ENCODE data around the gene RRAD.

The RRAD gene

GRCh38 chr16:66902648-66903543 is 22.4 kb downstream of the RRAD start:
- Histone ChIP-seq H3K4me3 (replicated peaks; ENCODE audit: low read depth, low read length) (no peak overlapping the region), H3K27me3 (replicated peaks; ENCODE audit: control insufficient read depth, insufficient read depth, low read length) (no peaks in the 10 kb centered on the region; the same call in 1 of the 2 replicates), H3K36me3 (ENCODE audit: control insufficient read depth, insufficient read depth, low read length) (no peaks in the 10 kb centered on the region)
- no peak for TF ChIP-seq CTCF (IDR thresholded peaks at IDR 0.05; ENCODE audit: insufficient read depth, low read length, poor library complexity, severe bottlenecking)
- DNase-seq (ENCODE audit: extremely low read depth, insufficient read length) = no peak

GRCh38 chr16:66901626-66902025 is 23.7 kb downstream of the RRAD start:
- no peak for TF ChIP-seq CTCF (IDR thresholded peaks at IDR 0.05; ENCODE audit: insufficient read depth, low read length, poor library complexity, severe bottlenecking)
- H3K36me3 ChIP-seq (ENCODE audit: control insufficient read depth, insufficient read depth, low read length) = no peaks in the 10 kb centered on the region
- no peak overlapping the region for H3K4me3 ChIP-seq (replicated peaks; ENCODE audit: low read depth, low read length)
- no peaks in the 10 kb centered on the region; the same call in 1 of the 2 replicates for H3K27me3 ChIP-seq (replicated peaks; ENCODE audit: control insufficient read depth, insufficient read depth, low read length)
- no peak for DNase-seq (ENCODE audit: extremely low read depth, insufficient read length)

- Histone ChIP-seq H3K36me3 (ENCODE audit: control insufficient read depth, insufficient read depth, low read length) (no peaks in the 10 kb centered on the region), H3K27me3 (replicated peaks; ENCODE audit: control insufficient read depth, insufficient read depth, low read length) (no peaks in the 10 kb centered on the region; the same call in 1 of the 2 replicates), H3K4me3 (replicated peaks; ENCODE audit: low read depth, low read length) (no peak overlapping the region)
- TF ChIP-seq CTCF (IDR thresholded peaks at IDR 0.05; ENCODE audit: insufficient read depth, low read length, poor library complexity, severe bottlenecking) = no peak
- no peak for DNase-seq (ENCODE audit: extremely low read depth, insufficient read length)
Observed at GRCh38 chr16:66900721-66901441, 24.5 kb downstream of the RRAD start.

GRCh38 chr16:66899945-66900710 is 25.2 kb downstream of the RRAD start:
- DNase-seq (ENCODE audit: extremely low read depth, insufficient read length) = no peak
- Histone ChIP-seq H3K4me3 (replicated peaks; ENCODE audit: low read depth, low read length) (no peak overlapping the region), H3K36me3 (ENCODE audit: control insufficient read depth, insufficient read depth, low read length) (no peaks in the 10 kb centered on the region), H3K27me3 (replicated peaks; ENCODE audit: control insufficient read depth, insufficient read depth, low read length) (no peaks in the 10 kb centered on the region; the same call in 1 of the 2 replicates)
- TF ChIP-seq CTCF (IDR thresholded peaks at IDR 0.05; ENCODE audit: insufficient read depth, low read length, poor library complexity, severe bottlenecking) = no peak

- H3K36me3 ChIP-seq (ENCODE audit: control insufficient read depth, insufficient read depth, low read length) = no peaks in the 10 kb centered on the region
- no peaks in the 10 kb centered on the region; the same call in 1 of the 2 replicates for H3K27me3 ChIP-seq (replicated peaks; ENCODE audit: control insufficient read depth, insufficient read depth, low read length)
- H3K4me3 ChIP-seq (replicated peaks; ENCODE audit: low read depth, low read length) = no peak overlapping the region
- DNase-seq (ENCODE audit: extremely low read depth, insufficient read length) = no peak
- no peak for TF ChIP-seq CTCF (IDR thresholded peaks at IDR 0.05; ENCODE audit: insufficient read depth, low read length, poor library complexity, severe bottlenecking)
Observed at GRCh38 chr16:66899310-66899944, 25.9 kb downstream of the RRAD start.

Measured in GM06990 (cell line).